GM12874 (cell line): ENCODE results near the gene FNDC3B.

ENCODE experiments used
- TF ChIP-seq, protein P1 (sequence below): IDR thresholded peaks from 2 replicates; pipeline ENCODE4 v1.5.1; 2011; ENCODE audit warnings: low read depth, mild to moderate bottlenecking, control low read depth, low read length, moderate library complexity; ENCODE audit not compliant: insufficient read depth

FNDC3B gene

GRCh38 chr3:172143739-172144497 lies 104.5 kb downstream of the FNDC3B start:
- TF ChIP-seq, protein P1, sequence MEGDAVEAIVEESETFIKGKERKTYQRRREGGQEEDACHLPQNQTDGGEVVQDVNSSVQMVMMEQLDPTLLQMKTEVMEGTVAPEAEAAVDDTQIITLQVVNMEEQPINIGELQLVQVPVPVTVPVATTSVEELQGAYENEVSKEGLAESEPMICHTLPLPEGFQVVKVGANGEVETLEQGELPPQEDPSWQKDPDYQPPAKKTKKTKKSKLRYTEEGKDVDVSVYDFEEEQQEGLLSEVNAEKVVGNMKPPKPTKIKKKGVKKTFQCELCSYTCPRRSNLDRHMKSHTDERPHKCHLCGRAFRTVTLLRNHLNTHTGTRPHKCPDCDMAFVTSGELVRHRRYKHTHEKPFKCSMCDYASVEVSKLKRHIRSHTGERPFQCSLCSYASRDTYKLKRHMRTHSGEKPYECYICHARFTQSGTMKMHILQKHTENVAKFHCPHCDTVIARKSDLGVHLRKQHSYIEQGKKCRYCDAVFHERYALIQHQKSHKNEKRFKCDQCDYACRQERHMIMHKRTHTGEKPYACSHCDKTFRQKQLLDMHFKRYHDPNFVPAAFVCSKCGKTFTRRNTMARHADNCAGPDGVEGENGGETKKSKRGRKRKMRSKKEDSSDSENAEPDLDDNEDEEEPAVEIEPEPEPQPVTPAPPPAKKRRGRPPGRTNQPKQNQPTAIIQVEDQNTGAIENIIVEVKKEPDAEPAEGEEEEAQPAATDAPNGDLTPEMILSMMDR, result no peak

DNA sequence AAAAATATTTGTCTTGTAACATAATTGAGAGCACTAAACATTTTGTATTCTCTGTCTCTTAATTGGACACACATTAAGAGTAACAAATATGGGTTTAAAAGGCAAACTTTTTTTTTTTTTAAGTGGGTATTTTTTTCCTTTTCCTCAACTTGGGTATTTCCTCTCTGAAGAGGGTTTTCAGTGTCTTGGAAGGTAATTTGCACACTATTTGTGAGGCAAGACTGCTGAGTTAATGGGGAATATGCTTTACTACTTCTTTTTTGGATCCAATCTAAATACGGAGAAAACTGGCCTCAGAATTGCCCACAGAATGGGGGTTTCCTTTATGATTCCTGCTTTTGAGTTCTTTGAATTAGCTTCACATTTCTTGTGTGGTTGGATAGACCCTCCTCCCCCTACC lies 105.2 kb downstream of the FNDC3B start:
- TF ChIP-seq, protein P1, result no peak

DNA sequence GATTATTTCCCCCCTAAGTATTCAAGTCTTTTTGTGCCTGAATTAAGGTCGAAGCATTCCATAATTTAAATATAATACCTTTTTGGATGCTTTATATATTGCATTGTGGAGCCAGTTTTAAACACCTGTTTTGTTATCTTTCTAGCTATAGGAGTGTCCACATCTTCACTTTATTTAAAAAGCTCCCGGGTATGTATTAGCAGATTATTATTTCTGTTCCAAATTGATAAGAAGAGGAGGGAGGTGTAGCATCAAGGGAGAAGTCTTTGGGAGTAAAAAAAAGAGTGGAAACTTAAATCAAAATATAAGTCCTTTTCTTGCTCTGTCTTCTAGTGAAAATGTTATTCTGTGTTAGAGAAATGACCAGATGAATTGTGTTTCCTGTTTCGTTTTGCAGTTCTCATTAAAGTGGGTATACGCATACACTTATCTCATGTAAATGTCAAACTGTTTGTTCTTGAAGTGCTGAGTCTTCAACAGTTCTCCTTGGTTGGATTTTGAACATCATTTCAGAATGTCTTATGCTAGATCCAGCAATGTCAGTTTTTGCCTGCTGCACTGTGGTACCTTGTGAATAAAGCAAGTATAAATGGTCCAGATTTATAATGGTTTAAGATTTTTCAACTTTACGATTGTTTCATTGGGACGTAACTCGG lies 105.8 kb downstream of the FNDC3B start:
- TF ChIP-seq, protein P1, result no peak

- TF ChIP-seq, protein P1, result no peak
Measured at GRCh38 chr3:172146349-172146748, 107.0 kb downstream of the FNDC3B start.

GRCh38 chr3:172147113-172147818 lies 107.9 kb downstream of the FNDC3B start:
- TF ChIP-seq, protein P1, result no peak

DNA sequence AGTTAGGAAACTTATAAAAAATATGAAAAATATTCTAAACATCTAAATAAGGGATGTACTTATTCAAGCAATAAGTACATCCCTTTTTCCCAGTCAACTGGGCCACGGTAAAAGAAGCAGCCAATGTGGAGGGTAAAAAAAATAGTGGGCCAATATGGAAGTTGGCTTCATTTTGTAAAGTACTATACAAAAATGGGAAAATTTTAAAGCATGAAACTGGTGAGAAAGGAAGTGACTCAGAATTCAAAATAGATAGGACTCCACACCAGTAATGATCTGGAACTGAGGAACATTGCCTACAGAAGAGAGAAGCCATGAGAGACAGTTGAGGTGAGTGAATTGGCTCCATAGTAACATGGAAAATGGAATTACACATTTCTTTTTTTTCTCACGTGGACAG lies 108.9 kb downstream of the FNDC3B start:
- TF ChIP-seq, protein P1, result no peak
